ENCODE measurements around the gene VN1R5.

The VN1R5 gene

GRCh38 chr1:247303216-247303615, 47.3 kb downstream of the VN1R5 start:
- Histone ChIP-seq H3K36me3 (ENCODE audit: control insufficient read depth, insufficient read depth, low read length) (peaks cover 16% of the 10 kb centered on the region), H3K27me3 (replicated peaks; ENCODE audit: control insufficient read depth, insufficient read depth, low read length) (no peaks in the 10 kb centered on the region), H3K4me3 (replicated peaks; ENCODE audit: low read depth, low read length) (no peak overlapping the region)
- DNase-seq (ENCODE audit: extremely low read depth, insufficient read length) = no peak
- TF ChIP-seq CTCF (IDR thresholded peaks at IDR 0.05; ENCODE audit: insufficient read depth, low read length, poor library complexity, severe bottlenecking) = no peak

- no peak overlapping the region for H3K4me3 ChIP-seq (replicated peaks; ENCODE audit: low read depth, low read length)
- peaks cover 19% of the 10 kb centered on the region for H3K36me3 ChIP-seq (ENCODE audit: control insufficient read depth, insufficient read depth, low read length)
- no peak for DNase-seq (ENCODE audit: extremely low read depth, insufficient read length)
- no peaks in the 10 kb centered on the region for H3K27me3 ChIP-seq (replicated peaks; ENCODE audit: control insufficient read depth, insufficient read depth, low read length)
- TF ChIP-seq CTCF (IDR thresholded peaks at IDR 0.05; ENCODE audit: insufficient read depth, low read length, poor library complexity, severe bottlenecking) = no peak
Measured at GRCh38 chr1:247304031-247304430, 48.2 kb downstream of the VN1R5 start.
